C1 segment of cervical spinal cord (tissue), 14 donors: ENCODE data around the gene CCDC24.

ENCODE experiments used
- DNase-seq, 14 donors: peaks; one replicate each; lab custom pipeline; 2025; lab: John Stamatoyannopoulos, UW

Gene CCDC24

DNA sequence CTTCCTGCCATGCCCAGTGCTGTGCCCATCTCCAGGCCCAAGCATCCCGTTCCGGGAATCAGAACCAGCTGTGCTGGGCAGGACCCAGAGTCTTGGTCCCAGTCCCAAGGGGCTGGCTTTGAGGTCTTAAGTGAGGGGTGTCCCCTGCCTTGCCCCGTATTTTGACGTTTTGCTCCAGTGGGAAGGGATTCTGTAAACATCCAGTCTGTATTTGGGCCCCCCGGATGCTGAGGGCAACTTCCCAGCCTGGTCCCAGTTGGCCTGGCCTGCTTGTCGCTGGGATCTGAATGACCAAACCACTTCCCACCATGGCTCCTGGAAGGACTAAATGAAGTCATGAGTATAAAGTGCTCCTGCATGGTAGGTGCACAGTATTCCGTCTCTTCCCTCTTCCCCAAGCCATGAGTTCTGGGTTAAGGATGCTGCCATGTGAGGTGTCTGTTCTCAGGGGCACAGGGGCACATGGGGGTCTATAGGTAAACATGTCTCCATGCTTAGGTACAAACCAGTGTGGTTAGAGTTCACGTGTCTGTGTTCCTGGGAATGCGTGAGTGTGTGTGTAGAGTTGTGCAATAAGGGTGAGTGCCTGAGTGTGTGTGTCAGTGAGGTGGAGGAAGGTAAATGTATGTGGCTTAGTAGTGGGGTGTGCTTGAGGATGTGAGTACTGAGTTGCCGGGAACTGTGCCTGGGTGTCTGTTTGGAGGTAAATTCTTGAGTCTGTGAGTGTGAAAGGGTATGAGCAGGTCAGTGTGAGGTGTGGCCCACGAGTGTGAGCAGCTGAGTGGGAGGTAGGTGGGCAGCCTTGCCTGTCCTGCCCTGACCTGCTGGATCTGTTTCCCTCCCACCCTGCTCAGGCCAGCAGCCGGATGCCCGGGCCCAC is 10.9 kb upstream of the CCDC24 start:
- DNase-seq, result no peak

DNA sequence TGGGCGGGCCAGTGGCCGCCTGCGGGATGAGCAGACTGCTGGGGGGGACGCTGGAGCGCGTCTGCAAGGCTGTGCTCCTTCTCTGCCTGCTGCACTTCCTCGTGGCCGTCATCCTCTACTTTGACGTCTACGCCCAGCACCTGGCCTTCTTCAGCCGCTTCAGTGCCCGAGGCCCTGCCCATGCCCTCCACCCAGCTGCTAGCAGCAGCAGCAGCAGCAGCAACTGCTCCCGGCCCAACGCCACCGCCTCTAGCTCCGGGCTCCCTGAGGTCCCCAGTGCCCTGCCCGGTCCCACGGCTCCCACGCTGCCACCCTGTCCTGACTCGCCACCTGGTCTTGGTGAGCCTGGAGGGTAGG is 10.3 kb upstream of the CCDC24 start:
- DNase-seq, result no peak

DNA sequence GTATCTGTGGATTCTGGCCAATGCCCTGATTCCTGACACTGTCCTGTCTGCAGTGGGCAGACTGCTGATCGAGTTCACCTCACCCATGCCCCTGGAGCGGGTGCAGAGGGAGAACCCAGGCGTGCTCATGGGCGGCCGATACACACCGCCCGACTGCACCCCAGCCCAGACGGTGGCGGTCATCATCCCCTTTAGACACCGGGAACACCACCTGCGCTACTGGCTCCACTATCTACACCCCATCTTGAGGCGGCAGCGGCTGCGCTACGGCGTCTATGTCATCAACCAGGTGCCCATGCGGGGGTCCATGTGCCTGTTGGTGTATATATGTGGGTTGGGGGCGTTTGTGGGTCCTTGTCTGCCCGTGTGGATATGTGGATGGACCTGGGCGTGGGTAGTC is 9.8 kb upstream of the CCDC24 start:
- DNase-seq, result no peak

DNA sequence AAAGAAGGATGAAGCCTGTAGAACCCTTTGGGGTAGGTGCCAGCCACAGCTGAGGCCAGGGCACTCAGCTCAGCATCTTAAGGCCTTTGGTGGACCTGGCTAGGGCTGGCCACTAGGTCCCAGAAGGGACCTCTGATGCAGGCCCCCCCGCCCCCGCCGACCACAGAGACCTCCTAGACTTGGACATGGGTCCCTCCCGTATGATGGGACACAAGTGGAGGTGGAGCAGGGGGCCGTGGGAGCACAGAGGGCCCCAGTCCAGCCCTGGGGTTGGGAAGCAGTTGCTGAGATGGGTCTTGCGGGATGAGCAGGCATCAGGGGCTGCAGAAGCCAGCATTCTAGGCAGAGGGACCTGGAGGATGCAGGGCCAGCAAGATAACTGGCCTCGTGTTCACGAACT is 9.2 kb upstream of the CCDC24 start:
- DNase-seq, result no peak

DNA sequence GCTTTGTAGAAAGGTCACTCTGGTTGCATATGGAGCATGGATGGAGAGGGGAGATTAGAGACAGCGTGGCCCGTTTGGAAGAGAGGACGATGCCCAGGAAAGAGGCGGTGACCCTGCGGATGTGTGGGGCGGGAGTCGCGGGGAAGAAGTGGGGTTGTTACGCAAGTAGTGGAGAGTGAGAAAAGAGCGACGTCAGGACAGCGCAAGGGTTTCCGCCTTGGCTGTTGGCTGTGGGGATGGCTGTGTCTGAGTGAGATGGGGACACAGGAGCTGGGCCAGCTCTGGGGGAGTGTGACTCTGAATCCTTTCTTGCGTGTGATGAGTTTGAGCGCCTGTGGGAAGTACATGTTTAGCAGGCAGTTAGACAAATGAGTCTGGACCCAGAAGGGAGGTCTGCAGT is 8.6 kb upstream of the CCDC24 start:
- no peak for DNase-seq

DNA sequence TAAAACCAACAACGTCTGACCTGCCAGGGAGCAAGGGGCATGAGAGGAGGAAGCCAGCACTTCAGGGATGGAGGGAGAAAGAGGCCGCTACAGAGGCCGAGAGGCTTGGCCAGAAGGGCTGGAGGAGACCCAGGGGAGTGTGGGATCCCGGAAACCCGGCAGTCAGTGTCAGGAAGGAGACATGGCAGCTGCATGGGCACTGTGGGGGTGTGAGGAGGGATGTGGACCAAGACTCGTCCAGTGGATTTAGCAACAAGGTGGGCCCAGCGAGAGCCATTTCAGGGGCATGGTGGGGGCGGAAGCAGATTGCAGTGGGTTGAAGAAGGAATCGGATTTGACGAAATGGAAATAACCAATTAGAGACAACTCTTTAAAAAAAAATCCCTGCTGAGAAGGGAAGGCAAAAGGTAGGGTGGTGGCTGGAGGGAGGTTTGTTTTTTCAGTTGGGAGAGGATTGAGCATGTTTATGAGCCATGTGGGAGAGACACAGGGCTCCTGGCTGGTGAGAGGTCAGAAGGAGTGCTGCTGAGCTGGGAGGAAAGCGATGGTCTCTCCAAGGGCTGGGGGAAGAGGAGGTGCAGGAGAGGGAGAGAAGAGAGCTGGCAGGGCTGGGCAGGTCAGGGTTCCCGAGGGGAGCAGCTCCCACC is 8.0 kb upstream of the CCDC24 start:
- DNase-seq, result no peak

DNA sequence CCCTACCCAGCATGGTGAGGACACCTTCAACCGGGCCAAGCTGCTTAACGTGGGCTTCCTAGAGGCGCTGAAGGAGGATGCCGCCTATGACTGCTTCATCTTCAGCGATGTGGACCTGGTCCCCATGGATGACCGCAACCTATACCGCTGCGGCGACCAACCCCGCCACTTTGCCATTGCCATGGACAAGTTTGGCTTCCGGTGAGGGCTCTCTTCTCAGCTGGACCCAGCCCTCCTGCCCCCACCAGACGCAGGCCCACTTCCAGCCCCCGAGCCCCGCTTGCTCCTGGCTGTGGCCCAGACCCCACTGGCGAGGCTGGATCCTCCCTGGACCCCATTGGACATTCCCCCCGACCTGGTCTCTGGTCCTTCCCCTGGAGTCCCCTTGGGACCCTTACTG is 6.5 kb upstream of the CCDC24 start:
- DNase-seq, result no peak

DNA sequence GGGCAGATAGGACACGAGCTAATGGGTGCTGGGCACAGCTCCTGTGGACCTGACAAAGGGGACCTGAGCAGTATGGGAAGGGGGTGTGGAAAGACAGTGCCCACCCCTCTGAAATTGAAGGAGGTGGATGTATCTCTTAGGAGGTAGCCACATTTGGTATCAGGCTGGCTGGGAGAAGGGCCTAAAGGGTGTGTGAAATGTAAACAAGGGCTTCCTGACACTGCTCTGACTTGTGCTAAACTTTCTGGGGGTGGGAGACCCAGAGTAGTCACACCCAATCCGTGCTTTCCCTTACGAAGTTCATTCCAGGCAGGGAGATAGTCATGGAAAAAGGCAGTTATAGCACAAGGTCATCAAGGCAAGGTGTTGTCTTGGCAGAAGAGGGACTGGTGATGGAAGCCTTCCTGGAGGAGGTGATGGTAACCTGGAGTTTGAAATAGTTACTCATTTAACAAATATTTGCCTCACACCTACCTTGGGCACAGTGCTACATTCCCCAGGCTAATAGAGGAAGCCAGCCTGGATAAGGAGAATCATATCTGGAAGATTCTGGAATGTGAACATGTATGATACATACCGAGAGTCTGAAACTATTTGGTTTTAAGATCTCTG is 5.3 kb upstream of the CCDC24 start:
- DNase-seq, result no peak

DNA sequence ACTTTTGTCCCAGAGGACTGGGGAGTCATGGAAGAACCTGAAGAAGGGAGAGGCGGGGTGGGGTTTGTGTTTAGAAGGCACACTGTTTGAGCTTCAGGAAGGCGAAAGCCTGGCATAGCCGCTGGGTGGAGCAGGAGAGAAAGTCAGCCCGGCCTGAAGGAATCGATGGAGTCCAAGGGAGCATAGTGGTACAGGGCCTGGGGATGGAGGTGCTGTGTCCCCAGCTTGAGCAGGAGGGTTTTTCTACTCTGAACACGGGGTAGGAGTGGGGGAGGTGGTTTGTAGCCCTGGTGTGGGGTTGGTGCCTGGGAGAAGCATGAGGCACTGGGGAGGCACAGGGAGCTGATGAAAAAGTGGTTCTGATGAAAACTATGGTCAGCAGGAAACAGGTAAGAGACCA is 4.7 kb upstream of the CCDC24 start:
- no peak for DNase-seq

DNA sequence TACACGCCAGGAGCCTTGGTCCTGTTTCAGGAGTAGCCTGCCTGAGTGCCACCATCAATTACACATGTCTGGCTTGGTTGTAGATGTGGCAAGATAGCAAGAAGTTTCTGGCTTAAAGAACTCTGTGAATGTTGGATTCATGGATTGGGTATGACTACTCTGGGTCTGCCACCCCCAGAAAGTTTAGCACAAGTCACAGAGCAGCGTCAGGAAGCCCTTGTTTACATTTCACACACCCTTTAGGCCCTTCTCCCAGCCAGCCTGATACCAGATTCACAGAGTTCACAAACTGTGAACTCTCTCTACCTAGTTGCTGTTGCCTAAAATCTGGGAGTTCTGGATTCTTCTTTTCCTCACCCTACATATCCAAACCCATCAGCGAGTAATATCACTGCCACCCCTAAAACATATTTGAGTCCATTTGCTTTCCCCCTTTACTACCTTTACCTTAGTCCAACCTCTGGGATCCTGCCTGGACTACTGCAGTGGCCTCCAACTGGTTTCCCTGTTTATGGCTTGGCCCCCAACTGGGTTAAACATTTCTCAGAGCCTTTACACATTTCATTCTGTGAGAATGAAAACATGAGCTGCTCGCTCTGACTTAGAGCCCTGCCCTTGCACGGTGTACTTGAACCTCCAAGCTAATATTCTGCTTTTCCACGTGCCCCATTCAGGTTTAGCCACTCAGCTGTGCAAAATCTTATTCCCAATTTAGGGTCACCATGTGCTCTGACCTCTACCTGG is 4.1 kb upstream of the CCDC24 start:
- DNase-seq, result no peak

DNA sequence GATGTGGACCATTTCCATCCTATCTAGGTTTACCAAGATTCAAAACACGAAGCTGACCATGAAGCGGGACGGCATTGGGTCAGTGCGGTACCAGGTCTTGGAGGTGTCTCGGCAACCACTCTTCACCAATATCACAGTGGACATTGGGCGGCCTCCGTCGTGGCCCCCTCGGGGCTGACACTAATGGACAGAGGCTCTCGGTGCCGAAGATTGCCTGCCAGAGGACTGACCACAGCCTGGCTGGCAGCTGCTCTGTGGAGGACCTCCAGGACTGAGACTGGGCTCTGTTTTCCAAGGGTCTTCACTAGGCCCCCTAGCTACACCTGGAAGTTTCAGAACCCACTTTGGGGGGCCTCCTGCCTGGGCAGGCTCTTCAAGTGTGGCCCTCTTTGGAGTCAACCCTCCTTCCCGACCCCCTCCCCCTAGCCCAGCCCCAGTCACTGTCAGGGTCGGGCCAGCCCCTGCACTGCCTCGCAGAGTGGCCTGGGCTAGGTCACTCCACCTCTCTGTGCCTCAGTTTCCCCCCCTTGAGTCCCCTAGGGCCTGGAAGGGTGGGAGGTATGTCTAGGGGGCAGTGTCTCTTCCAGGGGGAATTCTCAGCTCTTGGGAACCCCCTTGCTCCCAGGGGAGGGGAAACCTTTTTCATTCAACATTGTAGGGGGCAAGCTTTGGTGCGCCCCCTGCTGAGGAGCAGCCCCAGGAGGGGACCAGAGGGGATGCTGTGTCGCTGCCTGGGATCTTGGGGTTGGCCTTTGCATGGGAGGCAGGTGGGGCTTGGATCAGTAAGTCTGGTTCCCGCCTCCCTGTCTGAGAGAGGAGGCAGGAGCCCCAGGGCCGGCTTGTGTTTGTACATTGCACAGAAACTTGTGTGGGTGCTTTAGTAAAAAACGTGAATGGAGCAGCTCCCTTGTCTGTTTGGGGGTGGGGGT is 864 bp upstream of the CCDC24 start:
- peak in 1 of 14 donors; percentile 43 for DNase-seq

DNA sequence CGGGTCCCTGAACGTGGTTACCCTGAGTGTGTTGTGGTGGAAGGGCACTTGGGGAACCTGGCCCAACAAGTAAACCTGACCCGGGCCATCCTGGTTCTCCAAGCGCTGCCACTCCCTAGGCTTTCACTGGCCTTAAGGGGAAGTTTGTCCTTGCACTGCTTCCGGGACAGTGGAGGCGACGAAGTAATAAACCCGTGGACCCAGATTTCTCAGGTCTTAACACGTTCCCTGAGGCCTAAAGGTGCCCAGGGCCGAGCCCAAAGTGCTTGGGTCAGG is 261 bp upstream of the CCDC24 start:
- DNase-seq, result no peak

DNA sequence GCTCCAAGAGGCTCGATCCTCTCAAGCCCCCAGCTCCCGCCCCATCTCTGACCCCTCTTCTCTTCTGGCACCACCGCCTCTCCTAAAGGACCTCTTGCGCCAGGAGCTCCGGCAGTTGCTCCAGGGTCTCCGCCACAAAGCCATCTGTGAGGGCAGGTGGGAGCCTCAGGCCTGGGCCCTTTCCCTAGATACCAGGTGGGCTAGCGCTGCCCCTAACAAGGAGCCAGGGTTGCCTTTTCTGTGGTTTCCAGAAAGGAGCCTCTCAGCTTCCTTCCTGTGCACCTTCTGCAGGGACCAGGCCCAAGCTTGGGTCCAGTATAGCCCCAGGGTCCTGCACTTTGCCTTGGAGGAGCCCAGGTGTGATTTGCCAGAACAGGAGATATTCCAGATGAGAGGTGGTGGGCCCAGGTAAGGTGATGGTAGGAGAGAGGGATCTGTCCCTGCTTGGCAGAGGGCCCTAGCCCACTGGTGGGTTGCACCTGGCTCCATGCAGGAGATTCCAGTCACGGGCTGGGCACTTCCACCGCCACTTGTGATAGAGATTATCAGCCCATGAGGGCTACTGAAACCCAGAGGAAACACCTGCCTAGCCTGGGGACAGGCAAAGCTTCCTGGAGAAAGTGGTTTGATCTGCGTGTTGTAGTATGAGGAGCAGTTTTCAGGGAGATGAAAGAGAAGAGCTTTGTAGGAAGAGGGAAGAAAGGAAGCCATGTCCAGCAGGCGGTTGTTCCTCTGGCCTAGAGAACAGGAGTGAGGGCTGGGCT is 1.0 kb downstream of the CCDC24 start:
- DNase-seq, result no peak

DNA sequence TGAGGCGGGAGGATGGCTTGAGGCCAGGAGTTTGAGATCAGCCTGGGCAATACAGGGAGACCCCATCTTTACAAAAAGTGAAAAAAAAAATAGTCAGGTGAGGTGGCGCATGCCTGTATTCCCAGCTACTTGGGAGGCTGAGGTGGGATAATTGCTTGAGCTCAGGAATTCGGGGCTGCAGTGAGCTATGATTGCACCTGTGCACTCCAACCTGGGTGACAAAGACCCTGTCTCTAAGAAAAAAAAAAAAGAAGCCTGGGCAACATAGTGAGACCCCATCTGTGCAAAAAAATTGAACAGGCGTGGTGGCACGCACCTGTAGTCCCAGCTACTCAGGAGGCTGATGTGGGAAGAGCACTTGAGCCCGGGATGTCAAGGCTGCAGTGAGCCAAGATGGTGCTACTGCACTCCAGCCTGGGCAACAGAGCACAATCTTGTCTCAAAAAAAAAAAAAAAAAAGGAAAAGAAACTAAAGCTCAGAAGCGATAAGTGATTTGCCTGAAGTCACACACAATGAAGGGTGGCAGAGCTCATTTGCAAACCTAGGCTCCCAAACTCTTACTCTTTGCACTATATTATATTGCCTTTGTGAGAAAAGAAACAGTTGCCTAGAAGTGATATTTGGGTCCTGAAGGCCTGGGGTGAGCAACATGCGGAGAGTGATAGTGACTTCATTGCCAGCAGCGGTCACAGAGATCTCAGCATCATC is 2.0 kb downstream of the CCDC24 start:
- no peak for DNase-seq

DNA sequence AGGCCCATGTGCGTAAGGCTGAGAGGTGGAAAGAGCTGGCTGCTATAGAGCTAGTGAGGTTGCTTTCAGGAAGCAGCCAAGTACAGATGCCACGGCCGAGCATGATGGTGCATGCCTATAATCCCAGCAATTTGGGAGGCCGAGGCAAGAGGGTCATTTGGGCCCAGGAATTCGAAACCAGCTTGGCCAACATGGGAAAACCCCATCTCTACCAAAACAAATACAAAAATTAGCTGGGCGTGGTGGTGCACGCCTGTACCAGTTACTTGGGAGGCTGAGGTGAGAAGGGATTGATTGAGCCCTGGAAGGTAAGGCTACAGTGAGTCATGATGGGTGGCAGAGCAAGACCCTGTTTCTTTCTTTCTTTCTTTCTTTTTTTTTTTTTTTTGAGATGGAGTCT is 2.7 kb downstream of the CCDC24 start:
- DNase-seq, result no peak

DNA sequence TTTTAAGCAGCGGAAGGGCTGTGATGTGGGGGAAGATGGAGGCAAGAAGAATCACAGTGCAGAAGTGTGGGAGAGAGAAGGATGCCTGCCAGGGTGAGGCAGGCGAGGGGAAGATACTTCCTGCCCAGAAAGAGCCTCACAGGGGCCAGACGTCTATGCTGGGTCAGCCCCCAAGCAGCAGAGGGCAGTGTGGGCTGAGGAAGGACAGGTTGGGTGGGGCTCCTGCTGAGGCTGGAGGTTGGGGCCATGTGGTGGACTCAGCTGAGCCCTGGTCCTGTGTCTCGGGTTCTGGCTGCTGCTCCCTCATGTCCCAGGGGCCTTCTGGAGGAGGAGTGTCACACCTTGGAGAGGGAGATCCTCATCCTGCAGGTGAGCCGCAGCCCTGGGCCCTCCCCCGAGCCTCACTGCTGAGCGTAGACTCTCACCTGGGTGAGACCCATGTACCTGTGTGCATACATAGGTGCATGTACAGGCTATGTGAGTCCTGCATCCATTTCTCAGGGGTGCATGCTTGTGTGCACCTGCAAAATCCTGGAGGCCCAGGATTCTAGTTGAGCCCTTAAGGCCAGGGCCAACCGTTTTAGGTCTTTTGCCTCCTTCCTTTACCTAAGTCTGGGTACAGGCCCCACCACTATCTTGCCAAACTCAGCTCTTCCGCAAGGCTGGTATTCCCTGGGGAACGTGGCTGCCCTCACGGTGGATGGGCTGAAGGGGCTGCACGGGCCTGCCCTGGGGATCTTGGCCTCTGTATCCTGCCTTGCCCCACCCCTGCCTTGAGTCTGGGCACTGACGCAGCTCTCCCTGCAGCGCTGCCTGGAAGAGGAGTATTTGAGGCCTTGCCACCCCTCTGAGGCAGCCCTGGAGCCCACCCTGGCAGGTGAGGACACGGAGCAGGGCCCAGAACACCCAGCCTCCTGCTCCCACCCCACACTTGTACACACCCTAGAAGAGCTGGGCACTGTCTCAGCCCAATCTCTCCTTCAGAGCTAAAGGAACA is 3.7 kb downstream of the CCDC24 start:
- DNase-seq, result peak in 2 of 14 donors; percentile 15 to 16

DNA sequence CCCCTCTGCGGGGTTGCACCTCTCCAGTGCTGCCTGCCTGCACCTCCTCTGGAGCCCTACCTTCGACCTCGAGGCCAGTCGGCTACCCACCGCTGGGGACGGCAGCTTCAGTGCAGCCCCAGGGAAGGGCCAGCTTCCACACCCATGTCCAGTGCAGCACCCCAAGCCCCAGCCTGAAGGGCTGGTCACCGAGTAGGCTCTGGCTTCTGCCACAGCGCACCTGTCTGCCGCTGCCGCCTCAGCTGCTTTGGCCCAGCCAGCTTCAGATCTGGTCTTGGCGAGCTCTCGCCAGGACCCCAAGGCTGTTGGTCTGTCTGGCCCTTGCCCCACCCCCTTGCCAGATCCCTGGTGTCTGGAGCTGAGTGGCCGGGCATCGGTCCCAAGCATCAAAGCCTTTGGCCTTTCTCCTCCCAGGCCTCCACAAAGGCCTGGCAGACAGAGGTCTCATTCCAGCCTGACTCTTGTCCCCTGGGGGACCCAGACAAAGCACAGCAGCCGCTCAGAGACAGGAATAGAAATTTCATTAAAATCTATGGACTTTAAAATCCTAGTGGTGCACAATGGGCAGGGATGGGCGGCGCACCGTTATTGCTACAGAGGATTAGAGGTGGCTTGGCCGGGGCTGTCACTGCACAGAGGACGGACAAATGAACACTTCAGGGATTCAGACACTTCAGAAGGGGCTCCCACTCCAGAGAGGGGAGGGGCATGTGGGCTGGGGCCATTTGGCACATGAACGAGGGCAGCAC is 4.8 kb downstream of the CCDC24 start:
- peak in 3 of 14 donors; percentile 25 to 54 (median 38) for DNase-seq

DNA sequence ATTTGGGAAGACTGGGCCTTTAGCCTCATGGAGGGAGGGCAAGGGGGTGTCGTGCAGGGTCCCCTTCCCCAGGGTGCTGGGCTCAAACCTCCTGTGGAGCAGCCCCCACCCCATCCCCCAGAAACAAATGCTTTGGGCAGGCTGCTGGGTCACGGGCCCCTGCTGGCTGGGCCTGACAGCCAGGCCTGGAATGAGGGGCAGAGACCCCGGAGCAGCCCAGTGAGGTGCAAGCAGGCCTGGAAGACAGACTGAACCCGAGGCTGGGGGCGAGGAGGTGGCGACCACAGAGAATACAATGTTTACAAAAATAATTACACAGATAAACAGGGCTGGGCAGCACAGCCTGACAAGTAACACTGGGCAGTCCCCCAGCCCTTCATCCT is 5.3 kb downstream of the CCDC24 start:
- DNase-seq, result peak in 1 of 14 donors; percentile 44
